Coronary artery (tissue), 2 donors: ENCODE data around the gene GALNT18.

Source experiments
- DNase-seq: peaks from one replicate; pipeline ENCODE4 v3.0.0-alpha.2; 2017; ENCODE audit warnings: low spot score
- H3K27ac ChIP-seq, 2 donors: fragments of 200-600 bp; sonication (generic); one replicate each; pipeline ENCODE4 v1.5.1; 2016 to 2019
- H3K4me3 ChIP-seq: fragments of 200-600 bp; sonication (generic); 2 replicates; pipeline ENCODE4 v1.5.1; 2016; ENCODE audit warnings: mild to moderate bottlenecking, moderate library complexity
- CTCF ChIP-seq: fragments of 200-600 bp; sonication (generic); IDR thresholded peaks from one replicate; pipeline ENCODE4 v1.5.1; 2019; ENCODE audit warnings: antibody characterized with exemption

Gene GALNT18

GRCh38 chr11:11476499-11476898, 145.3 kb downstream of the GALNT18 start:
- no peak overlapping the region for H3K4me3 ChIP-seq
- H3K27ac ChIP-seq = no peak overlapping the region
- no peak for DNase-seq
- TF ChIP-seq CTCF = no peak

- no peak for DNase-seq
- no peak overlapping the region for H3K4me3 ChIP-seq
- TF ChIP-seq CTCF = no peak
- no peak overlapping the region for H3K27ac ChIP-seq
Observed at GRCh38 chr11:11472106-11472505, 149.7 kb downstream of the GALNT18 start.

- TF ChIP-seq CTCF = no peak
- DNase-seq = no peak
- Histone ChIP-seq H3K4me3 (no peak overlapping the region), H3K27ac (no peak overlapping the region)
Observed at GRCh38 chr11:11471201-11471600, 150.6 kb downstream of the GALNT18 start.

GRCh38 chr11:11468954-11469353, 152.9 kb downstream of the GALNT18 start:
- H3K27ac ChIP-seq = peak overlapping the region; percentile 71 to 82

GRCh38 chr11:11467312-11467711, 154.5 kb downstream of the GALNT18 start:
- Histone ChIP-seq H3K27ac (peak overlapping the region in 1 of 2 donors; percentile 82), H3K4me3 (no peak overlapping the region)
- TF ChIP-seq CTCF = no peak
- no peak for DNase-seq

More at GRCh38 chr11:11468954-11469353, 152.9 kb downstream of the GALNT18 start:
- no peak for TF ChIP-seq CTCF
- no peak for DNase-seq
- no peak overlapping the region for H3K4me3 ChIP-seq

GRCh38 chr11:11464555-11464954, 157.2 kb downstream of the GALNT18 start:
- Histone ChIP-seq H3K4me3 (no peak overlapping the region), H3K27ac (no peak overlapping the region)
- no peak for TF ChIP-seq CTCF
- DNase-seq = no peak

- H3K4me3 ChIP-seq = no peak overlapping the region
- DNase-seq = no peak
- peak overlapping the region in 1 of 2 donors; percentile 40 for H3K27ac ChIP-seq
- TF ChIP-seq CTCF = no peak
Observed at GRCh38 chr11:11463405-11463804, 158.4 kb downstream of the GALNT18 start.
